GM23248 (cell line): Measurements from ENCODE around the gene NACA2.

ENCODE experiments used
- EZH2 ChIP-seq: fragments of 200-600 bp; sonication (generic); IDR thresholded peaks from 2 replicates; pipeline ENCODE4 v1.6.1; 2018; ENCODE audit warnings: antibody characterized with exemption, mild to moderate bottlenecking; ENCODE audit not compliant: insufficient read depth, poor library complexity, severe bottlenecking
- EZH2phosphoT487 ChIP-seq: fragments of 200-600 bp; sonication (generic); IDR thresholded peaks from 2 replicates; pipeline ENCODE4 v1.6.1; 2018; ENCODE audit warnings: antibody characterized with exemption, moderate library complexity, mild to moderate bottlenecking, low read depth; ENCODE audit not compliant: insufficient read depth

GRCh38 chr17:61589990-61590389 is 1.0 kb downstream of the NACA2 start:
- TF ChIP-seq EZH2phosphoT487, result no peak
- TF ChIP-seq EZH2, result no peak
